Measurements from ENCODE around the gene TMEM198. TPM values are rescaled to one million over a fixed set of nuclear protein-coding genes. Genes with fewer than 3 reads are reported as not detected.

Gene TMEM198
- total and polyA plus RNA-seq, 9 of the 15 experiments (the other 6 are each of a cell fraction or from before 2014, with no cell fraction given): 0.03 to 3.8 (median 1.0) TPM

- TF ChIP-seq ZNF318 (IDR thresholded peaks at IDR 0.05; ENCODE audit: borderline replicate concordance in 1 of 2, low read depth in 1 of 2) (no peak), FOXO4 (CRISPR knock-in tag; IDR thresholded peaks at IDR 0.05) (no peak), HMGN3 (IDR thresholded peaks at IDR 0.05; ENCODE audit: borderline replicate concordance, extremely low read depth, insufficient read length, low read depth, low read length) (no peak), ZNF449 (CRISPR knock-in tag; IDR thresholded peaks at IDR 0.05) (no peak), HDAC6 (IDR thresholded peaks at IDR 0.05; ENCODE audit: low read depth, low read length) (no peak), PCBP2 (IDR thresholded peaks at IDR 0.05; ENCODE audit: low read depth, low read length, poor library complexity, severe bottlenecking) (no peak), MYBL2 (IDR thresholded peaks at IDR 0.05; ENCODE audit: low read depth) (no peak), MYBL2 (CRISPR knock-in tag; IDR thresholded peaks at IDR 0.05; ENCODE audit: borderline replicate concordance) (no peak), EZH2 (IDR thresholded peaks at IDR 0.05; ENCODE audit: borderline replicate concordance, low read depth, low read length) (no peak), E2F4 (CRISPR knock-in tag; IDR thresholded peaks at IDR 0.05; ENCODE audit: low read depth) (no peak), POLR2AphosphoS5 (IDR thresholded peaks at IDR 0.05; ENCODE audit: control insufficient read depth, insufficient read depth, low read depth, low read length) (no peak)
Measured at GRCh38 chr2:219516888-219517287, 26.9 kb upstream of the TMEM198 start (continued).

Data from K562 (cell line).